NCI-H460 (cell line): ENCODE data around the gene FAM200C. TPM values are rescaled to one million over a fixed set of nuclear protein-coding genes. Genes with fewer than 3 reads are reported as not detected.
"Not testable (repeated sequence)": the region's sequence is repeated elsewhere in the genome, so short reads cannot be mapped to it uniquely, and the experiment has no call there.

Experiments
- DNase-seq: peaks from one replicate; pipeline ENCODE4 v3.0.0-alpha.2; 2016; ENCODE audit warnings: low read depth; ENCODE audit errors: extremely low read depth
- polyA plus RNA-seq: library from polyadenylated mRNA; depleted of rRNA; stranded (reverse); fragments of >200 nt; gene quantifications from 2 replicates; pipeline ENCODE4 v1.2.3, GENCODE V29; 2014; cell fraction: nucleus; rRNA removed
- total RNA-seq: library from RNA; depleted of rRNA; stranded (reverse); fragments of >200 nt; shearing (Covaris generic); gene quantifications from 2 replicates; pipeline ENCODE4 v1.2.3, GENCODE V29; 2014; rRNA removed

Gene FAM200C
- 4.9 and 6.2 TPM in 2 replicates for total RNA-seq
- 7.0 and 12.7 TPM in 2 replicates for polyA plus RNA-seq

DNA sequence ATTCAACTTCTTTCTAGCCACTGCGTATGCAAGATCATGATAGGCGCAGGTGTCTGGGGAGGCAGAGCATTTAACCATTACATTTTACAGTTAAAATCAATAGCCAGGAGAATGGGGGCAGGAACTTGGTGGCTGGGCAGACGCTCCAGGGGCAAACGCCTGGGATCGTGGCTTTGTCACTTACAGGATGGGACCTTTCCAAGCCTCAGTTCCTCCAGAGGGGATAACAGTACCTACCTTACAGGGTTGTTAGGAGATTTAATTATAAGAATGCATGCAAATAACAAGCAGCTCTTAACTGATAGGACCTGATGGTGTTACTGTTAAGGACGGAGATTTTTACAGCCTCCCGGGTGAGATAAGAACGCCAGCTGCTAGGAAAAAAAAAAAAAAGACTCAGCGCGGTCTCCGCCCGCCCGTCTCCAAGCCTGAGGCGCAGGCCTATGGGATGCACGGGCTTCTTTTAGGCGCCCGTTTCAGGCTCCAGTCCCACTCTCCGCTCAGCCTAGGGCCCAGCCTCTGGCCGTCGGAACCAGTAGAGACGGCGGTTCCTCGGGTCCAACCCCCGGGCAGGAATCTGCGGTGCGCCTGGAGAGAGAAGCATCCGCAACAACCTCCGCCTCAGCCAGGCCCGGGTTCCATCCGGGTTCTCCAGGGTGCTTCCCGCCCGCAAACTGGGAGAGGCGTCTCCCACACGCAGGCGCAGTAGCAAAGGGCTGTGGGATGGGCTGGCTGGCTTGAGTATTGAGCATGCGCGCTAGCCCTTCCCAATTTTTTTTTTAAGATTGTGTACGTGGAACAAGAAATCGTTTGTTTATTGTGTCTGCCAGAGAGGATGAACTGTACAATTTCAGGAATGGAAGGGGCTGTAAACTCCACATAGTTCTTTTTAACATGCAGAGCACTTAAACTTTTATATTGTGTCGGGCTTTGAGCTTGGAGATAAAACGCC is at the start of gene FAM200C:
Gene FAM200C, minus strand, starts transcription at position 653 of the 952 bp plus-strand sequence. CDS start 4,564 bp downstream, outside the sequence.
- peak; percentile 94 for DNase-seq

DNA sequence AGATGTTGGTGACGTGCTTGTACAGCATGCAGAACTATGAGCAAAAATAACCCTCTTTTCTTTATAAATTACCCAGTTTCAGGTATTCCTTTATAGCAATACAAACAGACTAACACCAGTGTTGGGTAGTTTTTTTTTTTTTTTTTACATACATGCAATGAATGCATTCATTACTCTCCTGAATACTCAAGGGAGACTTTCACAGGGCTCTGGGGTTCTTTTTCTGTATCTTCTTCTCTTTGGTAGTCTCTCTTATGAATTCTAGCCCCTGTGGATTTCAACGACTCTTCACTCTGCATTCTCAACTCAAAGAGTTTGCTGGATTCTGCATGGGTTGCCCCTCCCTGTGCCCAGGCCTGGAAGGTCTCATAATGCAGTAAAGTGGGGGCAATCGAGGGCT is 49.6 kb upstream of the FAM200C start:
- DNase-seq = no peak

- no peak for DNase-seq
Observed at GRCh38 chr5:160448886-160449285, 49.0 kb upstream of the FAM200C start.

DNA sequence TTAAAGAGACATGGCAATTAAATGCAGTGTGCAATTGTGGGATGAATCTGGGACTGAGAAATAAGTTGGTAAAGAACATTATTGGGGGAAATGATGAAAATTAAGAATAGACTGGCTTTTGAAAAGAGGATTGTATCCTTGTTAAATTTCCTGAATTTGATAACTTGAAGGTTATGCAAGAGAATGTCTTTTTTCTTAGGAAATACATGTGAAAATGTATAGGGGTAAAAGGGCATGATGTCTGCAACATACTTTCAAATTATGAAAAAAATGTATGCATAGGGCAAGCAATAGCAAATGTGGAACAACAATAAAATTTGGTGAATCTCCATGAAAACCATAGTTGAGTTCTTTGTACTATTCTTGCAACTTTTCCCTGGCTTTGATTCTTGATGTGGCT is 45.9 kb upstream of the FAM200C start:
- no peak for DNase-seq

DNA sequence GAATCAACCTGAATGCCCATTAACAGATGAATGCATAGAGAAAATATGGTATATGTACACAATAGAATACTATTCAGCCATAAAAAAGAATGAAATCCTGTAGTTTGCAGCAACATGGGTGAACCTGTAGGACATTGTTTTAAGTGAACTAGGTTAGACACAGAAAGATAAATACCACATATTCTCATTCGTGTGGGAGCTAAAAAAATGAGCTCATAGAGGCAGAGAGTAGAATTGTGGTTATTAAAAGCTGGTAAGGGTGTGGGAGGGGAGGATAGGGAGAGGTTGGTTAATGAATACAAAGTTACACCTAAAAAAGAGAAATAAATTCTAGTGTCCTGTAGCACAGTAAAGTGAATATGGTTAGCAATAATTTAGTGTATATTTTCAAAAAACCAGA is 45.3 kb upstream of the FAM200C start:
- DNase-seq = no peak

DNA sequence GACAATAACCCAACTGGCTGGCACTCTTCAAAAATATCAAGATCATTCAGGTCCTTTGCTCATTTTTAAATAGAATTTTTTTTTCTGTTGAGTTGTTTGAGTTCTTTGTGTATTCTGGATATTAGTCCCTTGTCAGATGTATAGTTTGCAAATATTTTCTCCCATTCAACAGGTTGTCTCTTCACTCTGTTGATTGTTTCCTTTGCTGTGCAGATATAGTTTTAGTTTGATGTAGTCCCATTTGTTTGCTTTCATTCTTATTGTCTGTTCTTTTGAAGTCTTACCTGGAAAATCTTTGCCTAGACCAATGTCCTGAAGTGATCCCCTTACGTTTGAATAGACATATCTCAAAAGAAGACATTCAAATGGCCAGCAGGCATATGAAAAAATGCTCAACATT is 44.6 kb upstream of the FAM200C start:
- no peak for DNase-seq

- no peak for DNase-seq
Observed at GRCh38 chr5:160442824-160443431, 43.1 kb upstream of the FAM200C start.

GRCh38 chr5:160441311-160441781 is 41.5 kb upstream of the FAM200C start:
- DNase-seq = no peak

DNA sequence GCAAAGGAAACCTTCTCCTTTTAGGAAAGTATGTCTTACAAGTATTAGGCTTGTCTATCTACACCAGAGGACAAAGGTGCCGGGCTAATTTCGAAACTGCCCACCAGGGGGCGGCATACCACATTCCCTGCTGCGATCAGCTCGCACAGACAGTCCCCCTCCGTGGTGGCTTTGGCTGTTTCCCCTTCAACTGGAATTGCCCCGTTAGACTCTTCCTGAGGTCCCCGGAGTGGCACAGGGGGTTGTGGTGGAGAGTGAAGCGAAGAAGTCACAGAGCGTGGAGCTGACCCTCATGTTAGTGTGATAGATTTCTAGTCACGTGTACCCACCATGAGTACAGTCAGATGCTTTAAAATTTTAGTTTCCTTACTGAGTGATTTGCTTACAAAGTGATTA is 39.3 kb upstream of the FAM200C start:
- peak; percentile 74 for DNase-seq

GRCh38 chr5:160438316-160439204 is 38.7 kb upstream of the FAM200C start:
- peak; percentile 59 for DNase-seq

GRCh38 chr5:160437271-160437670 is 37.4 kb upstream of the FAM200C start:
- no peak for DNase-seq

GRCh38 chr5:160436661-160437060 is 36.8 kb upstream of the FAM200C start:
- not testable (repeated sequence) for DNase-seq

DNA sequence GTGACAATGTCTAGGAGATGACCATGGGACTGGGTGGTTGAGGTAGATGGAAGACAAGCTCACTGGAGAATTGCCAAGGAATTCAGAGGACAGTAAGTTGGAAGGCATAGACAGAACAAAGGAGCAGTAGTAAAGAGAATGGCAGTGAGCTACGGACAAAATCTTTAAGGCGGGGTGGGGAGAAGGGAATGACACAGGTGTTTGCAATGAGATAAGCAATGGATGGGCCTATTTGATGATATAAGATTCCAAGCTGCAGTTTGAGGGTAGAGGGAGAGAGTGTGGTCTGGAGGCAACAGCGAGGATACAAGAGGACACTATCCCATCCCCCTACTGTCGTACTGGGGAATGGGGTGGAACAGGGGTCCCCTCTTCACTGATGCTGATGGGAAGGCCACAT is 36.2 kb upstream of the FAM200C start:
- DNase-seq = no peak

GRCh38 chr5:160435532-160435931 is 35.7 kb upstream of the FAM200C start:
- no peak for DNase-seq

GRCh38 chr5:160434022-160434531 is 34.2 kb upstream of the FAM200C start:
- DNase-seq = no peak

- DNase-seq = no peak
Observed at GRCh38 chr5:160432787-160433186, 32.9 kb upstream of the FAM200C start.

DNA sequence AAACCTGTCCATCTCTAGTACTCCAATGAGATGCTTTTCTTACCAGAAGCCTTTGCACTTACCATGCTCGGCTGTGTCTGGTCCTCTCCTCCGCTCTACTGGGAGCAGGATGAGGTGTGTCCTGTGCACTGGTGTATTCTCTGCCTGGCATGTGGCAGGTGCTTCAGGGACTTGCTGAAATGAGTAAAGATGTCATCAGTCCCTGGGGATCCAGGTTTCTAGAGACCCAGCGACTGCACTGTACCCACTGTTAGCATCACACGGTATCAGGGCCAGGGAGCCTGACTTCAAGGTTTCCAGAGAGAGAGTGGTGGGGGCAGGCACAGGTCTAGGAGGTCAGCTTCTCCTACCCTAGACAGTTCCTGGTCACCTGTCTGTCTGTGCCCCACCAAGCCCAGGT is 32.3 kb upstream of the FAM200C start:
- no peak for DNase-seq

DNA sequence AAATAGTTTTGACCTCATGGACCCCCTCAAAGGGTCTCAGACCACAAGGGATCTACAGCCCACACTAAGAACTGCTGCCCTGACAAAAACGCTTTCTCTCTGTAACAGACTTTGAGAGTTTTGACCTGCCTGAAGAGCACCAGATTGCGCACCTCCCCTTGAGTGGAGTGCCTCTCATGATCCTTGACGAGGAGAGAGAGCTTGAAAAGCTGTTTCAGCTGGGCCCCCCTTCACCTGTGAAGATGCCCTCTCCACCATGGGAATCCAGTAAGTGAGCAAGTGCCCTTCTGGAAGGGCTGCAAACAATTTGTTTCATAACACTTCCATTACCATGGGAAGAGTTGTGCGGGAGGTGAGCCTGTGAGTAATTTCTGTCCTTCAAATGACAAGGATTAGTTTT is 27.8 kb upstream of the FAM200C start:
- no peak for DNase-seq

DNA sequence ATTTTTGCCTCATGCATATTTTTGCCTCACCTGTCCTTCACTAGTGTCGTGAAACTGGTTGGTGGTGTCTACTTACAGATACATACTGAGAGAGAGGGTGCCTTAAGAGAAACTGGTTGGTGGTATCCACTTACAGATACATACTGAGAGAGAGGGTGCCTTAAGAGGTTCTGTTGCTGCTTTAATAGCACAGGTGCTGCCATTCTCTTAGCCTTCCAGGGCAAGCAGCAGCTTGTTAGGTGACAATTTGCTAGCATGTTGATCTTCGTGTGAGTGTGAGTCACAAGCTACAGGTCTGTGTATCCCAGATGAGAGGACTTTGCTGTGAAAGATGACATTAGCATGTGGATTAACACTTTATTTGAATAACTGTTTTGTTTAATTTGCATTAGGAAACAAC is 23.2 kb upstream of the FAM200C start:
- DNase-seq = no peak

GRCh38 chr5:160421625-160422258 is 21.9 kb upstream of the FAM200C start, which contains the start of gene PTTG1:
PTTG1 (plus strand) TSS chr5:160421855; CDS start chr5:160422313, 458 bp downstream.
- DNase-seq = peak; percentile 96
